ENCODE data around the gene HOXA11. TPM values are rescaled to one million over a fixed set of nuclear protein-coding genes. Genes with fewer than 3 reads are reported as not detected.

HOXA11 gene
- total and polyA plus RNA-seq, 10 donors: not detected

DNA sequence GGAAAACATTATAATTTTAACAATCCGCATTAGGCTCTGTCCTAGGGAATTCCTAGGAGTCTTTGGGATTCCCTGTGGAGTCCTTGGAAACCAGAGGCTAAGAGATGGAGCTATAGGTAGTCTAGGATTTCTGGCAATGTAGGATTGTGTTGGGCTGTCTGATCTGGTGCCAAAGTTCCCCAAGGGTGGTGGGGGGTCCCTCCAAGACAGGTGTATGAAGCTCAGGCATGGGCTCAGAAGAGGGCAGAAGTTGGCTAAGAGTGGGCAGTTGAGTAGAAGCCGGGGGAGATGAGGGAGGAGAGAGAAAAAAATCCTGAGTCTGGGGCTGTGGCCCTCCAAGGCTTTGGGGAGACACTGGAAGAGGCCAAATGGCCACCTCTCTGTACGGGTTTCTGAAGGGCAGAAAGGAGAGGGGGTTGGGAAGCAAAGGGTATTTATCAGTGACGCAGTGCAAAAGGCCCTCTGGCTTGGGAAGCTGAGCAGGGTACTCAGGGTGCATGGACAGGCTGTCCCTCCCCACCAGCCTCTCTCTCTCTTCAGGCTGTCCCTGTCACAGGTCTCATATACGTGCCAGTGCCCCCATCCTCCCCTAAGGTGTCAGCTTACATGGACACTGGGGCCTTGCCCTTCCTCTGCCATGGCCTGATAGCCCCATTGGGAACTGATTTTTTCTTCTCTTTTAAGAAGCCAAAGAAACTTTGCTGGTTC, 38.4 kb downstream of the HOXA11 start:
- 78 to 96% (median 86%) methylated on average over 5 of the region's 5 CpGs for WGBS, 5 donors
- H3K9me3 ChIP-seq: no peaks in the 10 kb centered on the region
- peak overlapping the region in 1 of 8 donors; percentile 65 for H3K4me3 ChIP-seq
- peaks cover 4 to 100% (median 63%) of the 10 kb centered on the region in 7 donors for H3K27me3 ChIP-seq (replicated peaks in 1 of 7)
- H3K36me3 ChIP-seq: no peaks in the 10 kb centered on the region
- DNase-seq: peak; percentile 24
- peak overlapping the region in 2 of 8 donors; percentile 59 to 69 for H3K27ac ChIP-seq
- no peak for TF ChIP-seq POLR2AphosphoS5 (IDR thresholded peaks at IDR 0.05)
- no peak for TF ChIP-seq POLR2A (IDR thresholded peaks at IDR 0.05)
- no peak for TF ChIP-seq CTCF (IDR thresholded peaks at IDR 0.05 in 8 of 11, conservative IDR thresholded peaks at IDR 0.05 in 3 of 11)
- H3K4me1 ChIP-seq: peaks cover 18 to 62% (median 36%) of the 10 kb centered on the region in 6 donors
- intact Hi-C loops (cut with DNase I; ENCODE audit: low total_unique reads): no loop called here

GRCh38 chr7:27145914-27146412, 39.1 kb downstream of the HOXA11 start:
- no peak overlapping the region for H3K27ac ChIP-seq
- no peaks in the 10 kb centered on the region for H3K36me3 ChIP-seq
- DNase-seq: no peak
- no peak overlapping the region for H3K4me3 ChIP-seq
- peaks cover 0 to 100% (median 56%) of the 10 kb centered on the region in 7 donors for H3K27me3 ChIP-seq (replicated peaks in 1 of 7)
- 86 to 92% (median 91%) methylated on average over 8 to 11 of the region's 11 CpGs for WGBS, 5 donors
- no peaks in the 10 kb centered on the region for H3K9me3 ChIP-seq
- no peak for TF ChIP-seq CTCF (IDR thresholded peaks at IDR 0.05 in 8 of 11, conservative IDR thresholded peaks at IDR 0.05 in 3 of 11)
- no peak for TF ChIP-seq POLR2A (IDR thresholded peaks at IDR 0.05)
- no peak for TF ChIP-seq POLR2AphosphoS5 (IDR thresholded peaks at IDR 0.05)
- intact Hi-C loops (cut with DNase I; ENCODE audit: low total_unique reads): no loop called here
- peaks cover 13 to 59% (median 30%) of the 10 kb centered on the region in 6 donors for H3K4me1 ChIP-seq

DNA sequence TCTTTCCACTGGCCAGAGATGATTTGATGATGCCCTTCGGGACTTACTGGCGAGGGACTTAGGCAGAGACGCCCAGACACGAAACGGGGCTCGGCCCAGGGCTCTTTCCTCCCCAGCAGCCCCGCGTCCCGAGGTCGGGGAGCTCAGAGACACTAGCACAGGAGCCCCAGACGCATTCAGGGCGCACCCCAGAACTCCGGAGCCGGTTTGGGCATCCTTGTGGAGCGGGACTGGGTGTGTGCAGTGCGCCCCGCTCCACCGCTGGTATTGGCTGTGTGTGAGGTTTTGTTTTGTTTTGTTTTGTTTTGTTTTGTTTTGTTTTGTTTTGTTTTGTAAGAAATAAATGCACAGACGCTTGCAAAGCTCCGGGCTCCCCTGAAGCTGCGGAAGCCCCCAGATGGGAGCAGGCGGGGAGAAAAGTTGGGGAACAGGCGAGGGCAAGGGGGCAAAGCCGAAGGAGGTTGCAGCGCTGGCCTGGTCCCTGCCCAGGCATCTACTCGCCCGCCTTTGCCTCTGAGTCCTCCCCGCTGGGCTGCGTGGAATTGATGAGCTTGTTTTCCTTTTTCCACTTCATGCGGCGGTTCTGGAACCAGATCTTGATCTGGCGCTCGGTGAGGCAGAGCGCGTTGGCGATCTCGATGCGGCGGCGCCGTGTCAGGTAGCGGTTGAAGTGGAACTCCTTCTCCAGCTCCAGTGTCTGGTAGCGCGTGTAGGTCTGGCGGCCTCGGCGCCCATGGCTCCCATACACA, 39.7 kb downstream of the HOXA11 start:
- no peaks in the 10 kb centered on the region for H3K36me3 ChIP-seq
- DNase-seq: peak; percentile 71
- H3K9me3 ChIP-seq: no peaks in the 10 kb centered on the region
- H3K4me1 ChIP-seq: peaks cover 8 to 53% (median 23%) of the 10 kb centered on the region in 6 donors
- WGBS, 5 donors: 81 to 87% (median 86%) methylated on average over 41 to 47 of the region's 47 CpGs
- no peak overlapping the region for H3K4me3 ChIP-seq
- peaks cover 0 to 93% (median 52%) of the 10 kb centered on the region in 7 donors for H3K27me3 ChIP-seq (replicated peaks in 1 of 7)
- TF ChIP-seq POLR2AphosphoS5 (IDR thresholded peaks at IDR 0.05): no peak
- no peak for TF ChIP-seq CTCF (IDR thresholded peaks at IDR 0.05 in 8 of 11, conservative IDR thresholded peaks at IDR 0.05 in 3 of 11)
- TF ChIP-seq POLR2A (IDR thresholded peaks at IDR 0.05): no peak
- no peak overlapping the region for H3K27ac ChIP-seq
- intact Hi-C loops (cut with DNase I; ENCODE audit: low total_unique reads): no loop called here

- no peak overlapping the region for H3K27ac ChIP-seq
- H3K27me3 ChIP-seq (replicated peaks in 1 of 7): peaks cover 0 to 88% (median 46%) of the 10 kb centered on the region in 7 donors
Observed at GRCh38 chr7:27144781-27145164, 40.3 kb downstream of the HOXA11 start.

More at GRCh38 chr7:27144781-27145164, 40.3 kb downstream of the HOXA11 start:
- Histone ChIP-seq H3K4me3 (no peak overlapping the region), H3K4me1 (peaks cover 8 to 47% (median 20%) of the 10 kb centered on the region in 6 donors), H3K36me3 (no peaks in the 10 kb centered on the region), H3K9me3 (no peaks in the 10 kb centered on the region)
- peak; percentile 76 for DNase-seq
- no peak for TF ChIP-seq CTCF (IDR thresholded peaks at IDR 0.05 in 8 of 11, conservative IDR thresholded peaks at IDR 0.05 in 3 of 11)
- no peak for TF ChIP-seq POLR2AphosphoS5 (IDR thresholded peaks at IDR 0.05)
- no peak for TF ChIP-seq POLR2A (IDR thresholded peaks at IDR 0.05)
- WGBS, 5 donors: 58 to 67% (median 60%) methylated on average over 20 to 31 of the region's 31 CpGs
- intact Hi-C loops (cut with DNase I; ENCODE audit: low total_unique reads): no loop called here
